GM18498 (cell line): ENCODE results near the gene MEP1B.
"Not testable (repeated sequence)": the region's sequence is repeated elsewhere in the genome, so short reads cannot be mapped to it uniquely, and the experiment has no call there.

ENCODE experiments used
- ATAC-seq: cut with Tn5 transposase; IDR thresholded peaks from one replicate; pipeline ENCODE4 v1.9.1; 2021; ENCODE audit warnings: mild to moderate bottlenecking, moderate library complexity; ENCODE audit not compliant: unreplicated experiment

MEP1B gene

DNA sequence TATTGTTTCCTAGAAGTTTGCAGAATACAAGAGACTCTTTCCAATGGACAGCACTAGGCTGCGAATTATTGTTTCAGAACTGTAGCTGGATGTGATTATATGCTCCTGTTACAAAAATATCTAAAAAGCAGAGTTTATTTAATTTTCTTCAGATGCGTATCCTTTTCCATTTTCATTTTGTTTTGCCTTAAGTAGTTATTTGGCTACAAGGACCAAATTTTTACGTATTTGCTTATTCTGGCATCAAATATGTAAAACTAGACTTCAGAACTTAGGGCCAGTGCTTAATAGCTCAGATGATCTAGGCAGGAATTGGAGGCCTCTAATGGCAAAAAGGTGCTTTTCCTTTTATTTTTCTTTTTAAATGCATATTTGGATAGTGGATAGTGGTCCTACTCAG lies 18.7 kb downstream of the MEP1B start:
- no peak for ATAC-seq

DNA sequence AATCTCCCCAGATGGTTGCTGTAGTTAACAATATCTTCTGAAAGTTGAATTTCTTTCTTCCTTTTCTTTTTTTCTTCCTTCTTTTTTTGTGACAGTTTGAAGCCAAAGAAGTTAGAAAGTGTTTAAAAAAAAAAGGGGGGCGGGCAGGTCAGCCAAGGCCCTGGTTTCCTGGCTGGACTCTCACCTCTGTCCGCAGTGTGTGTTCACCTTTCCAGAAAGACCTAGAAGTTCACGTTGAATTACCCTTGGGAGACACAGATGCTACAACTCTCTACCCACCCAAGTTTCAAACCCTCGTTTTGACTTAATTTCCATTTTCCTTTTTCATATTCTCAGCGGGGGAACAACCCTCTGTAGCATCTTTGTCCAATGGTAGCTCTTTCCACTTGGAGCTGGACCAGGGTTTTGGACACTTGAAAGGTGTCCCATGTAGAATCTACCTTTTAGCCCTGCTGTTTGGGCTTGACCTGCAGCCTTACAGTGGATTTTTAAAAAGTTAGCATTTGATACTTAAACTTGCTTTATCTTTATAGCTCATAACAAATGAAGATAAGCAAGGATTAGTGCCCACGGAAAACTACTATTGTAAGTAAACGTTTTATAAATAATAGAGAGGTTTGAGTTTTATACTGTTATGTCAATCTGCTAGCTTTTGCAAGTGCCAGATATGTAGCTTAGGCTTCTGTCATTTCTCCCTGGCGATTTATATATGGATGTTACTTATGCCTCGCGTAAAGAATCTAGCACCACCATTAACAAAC lies 20.0 kb downstream of the MEP1B start:
- no peak for ATAC-seq

DNA sequence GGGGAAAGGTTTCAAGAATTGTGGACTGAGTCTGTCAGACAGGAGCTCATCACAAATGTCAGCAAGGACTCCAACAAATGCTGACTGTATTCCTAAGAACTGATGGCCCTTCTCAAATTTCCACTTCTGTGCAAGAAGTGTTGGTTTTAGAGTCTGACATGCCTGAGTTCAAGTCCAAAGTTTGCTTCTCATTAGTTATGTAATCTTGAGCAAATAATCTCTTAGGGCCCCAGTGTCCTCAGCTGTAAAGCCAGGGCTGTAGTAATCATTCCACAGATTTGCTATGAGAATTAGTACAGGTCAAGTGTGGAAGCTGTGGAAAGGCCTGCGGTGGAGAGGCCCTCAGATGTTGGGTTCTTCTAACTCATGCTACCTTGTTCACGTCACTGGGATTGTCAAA lies 23.9 kb downstream of the MEP1B start:
- ATAC-seq = no peak

DNA sequence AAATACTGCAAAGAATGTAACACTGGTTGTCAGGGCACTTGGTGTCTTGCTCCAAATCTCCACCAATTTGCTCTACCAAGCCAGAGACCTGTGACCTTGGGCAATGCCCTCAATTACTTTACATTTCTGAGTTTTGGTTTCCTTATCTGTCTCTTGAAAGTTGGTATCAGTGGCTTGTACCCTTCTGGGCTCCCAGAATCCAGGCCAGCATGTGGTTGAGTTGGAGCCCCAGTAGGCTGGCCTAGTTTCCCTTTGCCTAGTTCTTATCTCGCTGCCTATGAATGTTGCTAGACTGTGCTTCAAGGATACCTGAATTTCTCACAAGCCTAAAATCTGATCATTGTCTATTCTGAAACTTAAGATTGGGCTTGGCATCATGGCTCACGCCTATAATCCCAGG lies 26.6 kb downstream of the MEP1B start:
- no peak for ATAC-seq

DNA sequence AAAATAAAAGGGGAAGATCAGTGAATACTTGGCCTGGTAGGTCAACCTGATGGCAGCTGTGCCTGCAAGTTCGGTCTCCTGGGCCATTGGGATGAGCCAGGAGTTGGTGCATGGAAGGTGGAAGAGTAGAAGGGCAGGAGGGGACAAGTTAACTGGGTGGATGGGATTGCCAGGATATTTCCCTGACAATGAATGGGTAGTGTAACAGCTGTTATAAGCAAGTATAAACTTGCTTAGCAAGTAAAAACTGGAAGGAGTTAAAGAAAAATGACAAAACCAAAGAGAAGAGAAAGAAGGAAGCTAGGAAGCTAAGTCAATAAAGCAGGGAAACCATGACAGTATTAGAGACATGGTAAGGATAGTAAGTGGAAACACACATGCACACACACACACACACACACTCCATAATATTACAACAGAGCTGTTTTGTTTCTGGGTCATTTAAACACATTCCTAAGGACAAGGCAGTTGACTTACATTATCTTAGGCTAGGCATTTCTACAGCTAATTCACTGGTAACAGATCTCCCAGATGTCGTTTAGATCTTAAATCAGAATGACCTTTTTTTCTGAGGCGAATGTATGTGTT lies 29.7 kb downstream of the MEP1B start:
- no peak for ATAC-seq

DNA sequence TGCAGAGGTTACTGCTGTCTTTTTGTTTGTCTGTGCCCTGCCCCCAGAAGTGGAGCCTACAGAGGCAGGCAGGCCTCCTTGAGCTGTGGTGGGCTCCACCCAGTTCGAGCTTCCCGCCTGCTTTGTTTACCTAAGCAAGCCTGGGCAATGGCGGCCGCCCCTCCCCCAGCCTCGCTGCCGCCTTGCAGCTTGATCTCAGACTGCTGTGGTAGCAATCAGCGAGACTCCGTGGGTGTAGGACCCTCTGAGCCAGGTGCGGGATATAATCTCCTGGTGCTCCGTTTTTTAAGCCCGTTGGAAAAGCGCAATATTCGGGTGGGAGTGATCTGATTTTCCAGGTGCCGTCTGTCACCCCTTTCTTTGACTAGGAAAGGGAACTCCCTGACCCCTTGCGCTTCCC lies 43.5 kb downstream of the MEP1B start:
- not testable (repeated sequence) for ATAC-seq

DNA sequence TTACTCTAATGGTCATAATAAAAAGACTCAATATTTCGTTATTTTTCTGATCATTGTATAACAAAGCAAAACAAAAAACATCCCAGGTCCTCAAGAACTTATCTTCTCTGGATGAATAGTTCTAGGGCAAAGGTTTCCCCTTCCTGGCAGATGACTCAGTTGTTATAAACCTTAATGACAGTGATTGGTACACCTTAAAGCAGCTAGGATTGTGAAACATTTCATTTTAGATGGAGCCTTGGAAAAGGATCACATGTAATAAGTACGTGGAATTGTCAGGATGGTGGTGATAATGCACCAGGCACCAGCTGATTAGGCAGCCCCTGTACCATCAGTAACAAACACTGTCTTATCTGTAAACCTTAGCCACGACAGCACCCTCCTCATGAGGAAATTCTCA lies 47.2 kb downstream of the MEP1B start:
- ATAC-seq = no peak

DNA sequence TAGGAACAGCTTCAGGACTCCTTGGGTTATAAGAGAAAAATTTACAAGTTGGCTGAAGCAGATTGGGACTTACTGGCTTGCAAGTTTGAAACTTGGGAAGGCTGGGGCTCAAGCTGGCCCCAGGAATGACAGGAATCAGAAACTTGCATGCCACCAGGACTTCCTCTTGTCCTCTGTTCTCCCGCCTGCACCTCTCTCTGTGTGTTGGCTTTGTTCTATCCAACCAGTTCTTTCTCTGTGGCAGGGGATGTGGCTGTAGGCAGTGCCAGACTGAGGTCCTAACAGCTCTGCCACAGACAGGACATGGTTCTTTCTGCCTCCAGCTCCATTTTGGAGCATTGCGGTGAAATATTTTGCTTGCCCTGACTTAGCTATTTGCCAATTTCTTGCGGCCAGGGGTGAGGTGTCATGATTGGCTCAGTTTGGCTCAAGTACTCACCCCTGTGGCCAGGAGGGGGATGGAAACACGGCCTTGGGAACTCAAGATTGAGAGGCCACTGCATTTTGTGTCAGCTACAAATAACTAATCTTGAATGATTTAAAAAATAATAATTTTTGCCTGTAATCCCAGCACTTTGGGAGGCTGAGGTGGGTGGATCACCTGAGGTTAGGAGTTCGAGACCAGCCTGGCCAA lies 48.9 kb downstream of the MEP1B start:
- no peak for ATAC-seq

DNA sequence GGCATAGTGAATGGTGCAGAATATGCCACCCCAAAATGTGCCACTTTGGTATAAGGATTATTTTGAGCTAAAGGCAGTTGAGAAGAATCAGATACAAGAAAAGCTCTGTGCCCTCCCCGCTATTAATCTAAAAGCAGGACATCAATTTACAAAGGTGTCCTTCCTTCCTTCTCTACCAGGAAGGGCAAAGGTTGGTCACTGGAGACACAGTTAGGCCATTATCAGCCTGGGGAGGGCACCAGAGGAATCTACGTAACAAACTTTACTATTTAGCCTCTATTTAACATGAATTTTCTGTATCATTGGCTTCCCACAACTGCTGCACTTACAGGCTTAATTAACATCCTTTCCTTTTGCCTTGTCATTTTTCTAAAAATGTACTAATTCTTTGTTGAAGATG lies 52.6 kb downstream of the MEP1B start:
- no peak for ATAC-seq

DNA sequence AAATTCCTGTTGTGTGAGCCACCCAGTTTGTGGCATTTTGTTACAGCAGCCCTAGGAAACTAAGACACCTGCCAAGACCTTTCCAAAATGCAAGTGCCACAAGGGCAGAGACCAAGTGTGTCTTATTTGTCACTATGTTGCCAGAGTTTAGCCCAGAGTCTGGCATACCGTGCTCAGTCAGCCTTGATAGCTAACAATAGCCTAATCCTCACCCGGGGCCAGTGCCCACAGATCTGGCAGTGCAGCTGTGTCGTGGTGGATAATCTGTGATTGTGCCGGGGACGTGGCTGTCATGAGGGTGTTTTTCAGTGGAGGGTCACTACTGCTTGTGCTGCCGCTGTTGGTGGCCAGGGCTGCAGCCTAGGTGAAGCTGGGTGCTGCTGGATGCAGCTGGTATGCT lies 53.5 kb downstream of the MEP1B start:
- no peak for ATAC-seq

DNA sequence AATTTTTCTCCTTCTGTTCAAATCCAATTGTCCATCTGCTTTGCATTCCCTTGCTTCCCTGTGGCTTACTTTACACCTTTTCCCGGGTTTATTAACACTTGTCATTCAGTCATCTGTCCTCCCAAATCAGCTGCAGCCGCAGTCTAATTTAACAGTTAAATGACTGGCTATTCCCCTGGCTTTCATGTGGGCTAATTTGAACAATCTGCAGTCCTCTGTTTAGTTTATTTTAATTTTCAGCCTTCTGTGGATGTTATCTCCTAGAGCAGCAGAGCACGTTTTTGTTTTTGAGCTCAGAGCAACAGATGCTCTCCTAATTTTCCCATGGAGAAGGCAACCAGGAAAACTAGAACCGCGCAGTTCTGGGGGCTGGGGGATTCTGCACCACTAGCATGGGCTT lies 55.0 kb downstream of the MEP1B start:
- ATAC-seq = no peak

DNA sequence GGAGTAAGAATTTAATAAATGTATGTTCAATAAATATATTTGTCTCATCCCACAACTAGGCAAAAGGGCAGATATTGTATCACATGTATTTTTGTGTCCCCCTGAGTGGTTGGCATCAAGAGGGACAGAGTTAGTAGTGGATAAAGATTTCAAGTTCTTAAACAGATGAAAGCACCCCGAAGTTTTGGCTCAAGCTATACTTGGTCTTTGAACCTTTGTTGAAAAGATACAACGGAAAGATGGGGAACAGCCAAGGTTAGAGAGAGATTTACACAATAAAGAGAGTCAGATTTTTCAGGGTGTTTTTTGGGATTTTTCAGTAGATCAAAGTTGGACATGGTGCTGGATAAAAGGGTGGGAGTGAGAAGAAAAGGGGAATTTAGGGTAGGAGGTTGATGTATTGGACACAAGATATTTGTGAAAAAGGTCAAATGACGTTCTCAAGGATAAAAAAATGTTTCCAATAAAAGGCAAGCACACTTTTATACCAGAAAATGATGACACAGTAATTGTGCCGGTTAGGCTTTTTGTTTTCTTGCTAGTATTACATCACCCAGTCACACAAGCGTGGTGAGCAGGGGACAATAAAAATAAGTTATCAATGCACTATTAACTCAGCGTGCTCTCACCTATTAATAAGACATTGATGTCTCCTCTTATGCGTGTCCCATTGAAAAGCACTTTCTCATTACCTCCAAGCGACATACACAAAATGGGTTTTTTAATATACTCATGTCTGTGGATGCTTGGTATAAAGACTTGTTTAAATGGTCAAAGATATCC lies 59.5 kb downstream of the MEP1B start:
- ATAC-seq = no peak

DNA sequence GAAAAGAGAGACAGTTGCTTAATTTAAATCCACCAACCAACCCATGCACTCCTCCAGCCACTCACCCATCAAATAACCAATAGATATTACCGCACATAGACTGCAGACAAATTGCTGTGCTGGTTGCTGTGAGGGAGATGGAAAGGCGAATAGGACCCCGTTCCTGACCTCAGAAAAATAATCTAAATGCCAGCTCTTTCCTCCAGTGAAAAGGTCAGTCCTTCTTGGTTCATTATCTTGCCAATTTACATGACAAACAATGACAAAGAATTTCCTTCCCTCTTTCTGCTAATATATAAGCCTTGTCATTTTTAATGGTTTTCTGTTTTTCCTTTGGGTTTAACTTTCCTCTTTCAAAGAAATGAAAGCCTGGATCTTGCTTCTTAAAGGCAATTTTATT lies 61.6 kb downstream of the MEP1B start:
- no peak for ATAC-seq

DNA sequence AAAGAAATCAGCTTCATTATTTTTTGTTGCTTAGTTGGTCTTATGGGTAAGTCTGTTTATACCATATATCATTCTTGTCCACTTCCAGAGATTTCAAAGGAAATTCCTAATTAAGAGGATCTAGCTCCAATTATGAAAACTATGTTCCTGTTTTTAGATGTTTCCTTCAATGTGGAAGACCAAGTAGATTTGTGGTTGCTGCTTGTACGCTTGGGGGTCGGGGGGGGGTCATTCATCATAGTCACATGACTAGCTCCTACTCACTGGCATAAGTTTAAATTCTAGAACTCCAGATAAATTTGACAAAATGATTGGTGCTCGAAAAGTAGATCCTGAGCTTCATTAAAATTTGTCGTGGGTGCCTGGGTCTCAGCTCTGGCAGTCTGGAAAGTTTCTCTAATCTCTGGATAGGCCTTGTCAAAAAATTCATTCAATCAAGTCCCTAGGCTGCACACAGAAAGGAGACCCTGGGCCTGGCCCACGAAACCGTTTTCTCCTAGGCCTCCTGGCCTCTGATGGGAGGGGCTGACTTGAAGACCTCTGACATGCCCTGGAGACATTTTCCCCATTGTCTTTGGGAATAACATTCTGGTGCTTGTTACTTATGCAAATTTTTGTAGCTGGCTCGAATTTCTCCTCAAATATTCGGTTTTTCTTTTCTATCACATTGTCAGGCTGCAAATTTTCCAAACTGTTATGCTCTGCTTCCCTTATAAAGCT lies 62.5 kb downstream of the MEP1B start:
- ATAC-seq = no peak

DNA sequence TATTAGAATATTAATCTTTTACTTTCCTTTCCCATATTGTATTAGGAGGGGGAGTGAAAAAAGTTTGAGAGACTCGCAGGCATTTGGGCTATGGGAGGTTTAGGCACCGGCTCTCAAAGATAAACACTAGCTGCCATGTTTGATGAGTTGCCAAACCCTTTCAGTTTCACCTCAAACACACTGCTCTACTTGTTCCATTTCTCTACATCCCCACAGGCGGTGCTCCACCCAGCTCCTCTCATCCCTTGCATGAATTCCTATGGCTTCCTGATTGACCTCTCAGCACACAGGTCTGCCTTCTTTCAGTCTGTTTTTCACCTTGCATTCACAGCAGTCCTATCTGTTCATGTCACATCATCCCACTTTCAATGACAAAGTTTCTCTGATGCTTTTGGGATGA lies 65.7 kb downstream of the MEP1B start:
- ATAC-seq = no peak

DNA sequence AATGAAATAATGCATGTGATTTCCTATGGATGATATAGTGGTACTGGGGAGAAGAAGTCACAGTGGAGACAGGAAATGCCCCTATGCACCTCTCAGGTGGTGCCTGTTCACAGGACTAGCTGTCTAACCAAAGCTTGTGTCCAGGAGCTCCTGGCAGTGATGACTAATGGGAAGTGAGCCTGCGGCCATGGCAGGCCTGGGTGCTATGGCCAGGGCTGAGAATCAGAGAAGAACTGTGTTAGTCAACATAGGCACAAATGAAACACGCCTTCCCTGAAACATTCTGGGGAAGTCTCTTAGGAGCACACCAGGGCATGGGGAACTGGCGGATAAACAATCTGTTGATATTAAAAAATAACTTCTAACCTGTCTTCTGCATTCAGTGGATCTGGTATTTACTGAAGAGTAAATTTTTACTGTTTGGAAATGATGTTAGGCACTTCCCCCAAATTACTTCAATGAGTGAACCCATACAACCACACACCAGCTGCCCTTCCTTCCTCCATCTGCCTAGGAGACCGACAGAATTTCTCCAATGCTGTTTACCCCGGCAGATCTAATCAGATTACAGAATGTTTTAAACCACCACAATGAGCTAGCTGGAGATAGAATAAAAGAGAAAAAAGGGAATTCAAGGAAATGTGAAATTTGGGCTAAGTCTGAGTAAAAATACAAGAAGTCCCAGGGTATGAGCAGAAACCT lies 67.4 kb downstream of the MEP1B start:
- ATAC-seq = no peak

DNA sequence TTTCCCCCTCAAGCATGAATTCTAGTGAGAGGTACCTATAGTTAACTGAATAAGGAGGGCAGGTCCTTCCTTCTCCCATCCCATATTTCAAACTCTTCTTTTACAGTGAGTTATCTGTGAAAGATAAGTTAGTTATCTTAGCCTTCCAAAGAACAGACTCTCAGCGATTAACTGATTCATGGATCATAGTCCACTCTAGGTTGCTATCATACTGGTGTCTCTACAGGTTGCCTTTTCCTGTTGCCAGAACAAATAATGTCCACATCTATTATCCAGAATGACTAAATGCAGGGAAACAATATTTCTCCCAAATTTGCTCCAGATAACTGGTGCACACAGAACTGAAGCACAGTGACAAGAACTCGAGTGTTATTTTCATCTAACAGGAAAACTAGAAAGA lies 68.3 kb downstream of the MEP1B start:
- ATAC-seq = no peak

DNA sequence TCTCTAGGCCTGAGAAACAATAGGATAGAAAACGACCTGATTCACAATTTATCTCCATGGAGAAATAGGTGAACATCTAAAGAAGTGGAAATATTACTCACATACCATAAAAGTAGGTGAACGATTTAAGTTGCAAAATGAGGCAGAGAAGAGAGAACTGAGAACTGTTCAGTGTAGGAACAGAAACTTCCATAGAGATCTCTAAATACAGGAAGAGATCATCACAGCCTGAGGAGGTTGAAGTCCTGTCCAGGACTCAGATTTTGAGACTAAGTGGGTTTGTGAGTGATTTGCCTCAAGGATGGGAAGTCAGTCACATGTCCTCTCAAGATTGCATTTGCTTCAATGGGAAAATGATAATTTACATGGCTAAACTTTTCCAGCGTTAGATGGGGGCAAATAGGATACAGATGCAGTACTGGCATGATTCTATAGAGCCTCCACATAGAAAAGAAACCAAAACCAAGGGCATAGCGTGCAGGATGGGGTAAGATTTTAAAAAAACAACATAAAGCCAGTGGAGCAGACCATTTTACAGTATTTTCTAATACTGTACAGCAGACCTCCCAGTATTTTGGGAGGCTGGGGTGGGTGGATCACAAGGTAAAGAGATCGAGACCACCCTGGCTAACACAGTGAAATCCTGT lies 68.8 kb downstream of the MEP1B start:
- ATAC-seq = peak; percentile 58

DNA sequence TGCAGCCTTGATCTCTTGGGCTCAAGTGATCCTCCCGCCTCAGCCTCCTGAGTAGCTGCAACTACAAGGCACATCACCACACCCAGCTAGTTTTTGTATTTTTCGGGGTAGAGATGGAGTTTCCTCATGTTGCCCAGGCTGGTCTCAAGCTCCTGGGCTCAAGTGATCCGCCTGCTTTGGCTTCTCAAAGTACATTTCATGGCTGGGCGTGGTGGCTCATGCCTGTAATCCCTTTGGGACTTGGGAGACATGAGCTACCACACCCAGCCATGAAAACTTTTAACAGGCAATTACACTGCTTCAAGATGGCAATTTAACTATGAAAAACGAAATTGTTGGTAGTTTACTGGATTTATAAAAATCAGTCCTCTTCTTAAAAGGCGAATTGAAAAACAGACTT lies 69.7 kb downstream of the MEP1B start:
- ATAC-seq = no peak

DNA sequence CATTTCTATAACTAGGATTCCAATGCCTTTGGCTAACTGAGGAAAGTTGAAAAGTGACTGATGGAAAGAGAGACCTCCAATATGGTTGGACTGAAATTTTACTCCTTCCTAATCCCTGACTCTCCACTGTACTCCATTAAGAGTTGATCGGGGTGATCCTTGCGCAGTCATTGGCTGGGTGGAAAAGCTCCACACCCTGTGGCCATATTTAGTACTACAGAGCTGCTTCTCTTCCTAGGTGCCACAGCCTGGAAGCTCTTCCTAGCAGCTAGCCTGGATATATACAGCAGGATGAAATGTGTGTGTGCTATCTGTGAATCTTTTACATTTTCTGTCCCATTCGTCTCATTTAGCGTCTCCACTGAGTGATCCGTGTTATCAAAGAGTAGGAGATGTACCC lies 71.2 kb downstream of the MEP1B start:
- ATAC-seq = no peak
